DND-41 (cell line): ENCODE results near the gene MERTK.

Source experiments
- ATAC-seq: fragments of 200-7000 bp; cut with Tn5 transposase; 3 replicates; pipeline ENCODE4 v1.9.1; 2021; ENCODE audit warnings: low read depth; ENCODE audit not compliant: insufficient read depth
- DNase-seq: peaks from one replicate; pipeline ENCODE4 v3.0.0-alpha.2; 2020
- H2AFZ ChIP-seq: 2 replicates; pipeline ENCODE4 v1.6.0; 2012; ENCODE audit warnings: low read depth, low read length
- H3K27ac ChIP-seq: 2 replicates; pipeline ENCODE4 v1.5.1; 2012; ENCODE audit warnings: low read length, inconsistent platforms
- H3K27me3 ChIP-seq: fragments of 200-600 bp; sonication (generic); 2 replicates; pipeline ENCODE4 v1.6.0; 2012; ENCODE audit warnings: low read length, mild to moderate bottlenecking, inconsistent platforms; ENCODE audit not compliant: insufficient read depth, poor library complexity
- H3K36me3 ChIP-seq: 2 replicates; pipeline ENCODE4 v1.5.1; 2012; ENCODE audit warnings: low read length, inconsistent platforms; ENCODE audit not compliant: insufficient read depth
- H3K4me1 ChIP-seq: 2 replicates; pipeline ENCODE4 v1.5.1; 2012; ENCODE audit warnings: mild to moderate bottlenecking, low read length; ENCODE audit not compliant: insufficient read depth
- H3K4me2 ChIP-seq: 2 replicates; pipeline ENCODE4 v1.6.0; 2012; ENCODE audit warnings: mild to moderate bottlenecking, moderate library complexity, low read length, inconsistent platforms; ENCODE audit not compliant: insufficient read depth
- H3K4me3 ChIP-seq, 2 experiments: fragments of 200-600 bp in 1 of 2; shearing (Covaris generic) in 1 of 2; 2 replicates each; pipeline ENCODE4 v1.5.1; 2012 to 2016; ENCODE audit warnings: inconsistent platforms in 2 of 2, low read length in 2 of 2, mild to moderate bottlenecking in 2 of 2, low read depth in 1 of 2, moderate library complexity in 1 of 2
- H3K79me2 ChIP-seq: 2 replicates; pipeline ENCODE4 v1.6.0; 2012; ENCODE audit warnings: low read length, inconsistent platforms; ENCODE audit not compliant: insufficient read depth
- H3K9ac ChIP-seq: 2 replicates; pipeline ENCODE4 v1.6.0; 2012; ENCODE audit warnings: low read depth, mild to moderate bottlenecking, inconsistent platforms, low read length, moderate library complexity
- H3K9me3 ChIP-seq: 2 replicates; pipeline ENCODE4 v1.5.1; 2012; ENCODE audit warnings: low read length, moderate library complexity, mild to moderate bottlenecking, inconsistent platforms; ENCODE audit not compliant: insufficient read depth, severe bottlenecking
- H4K20me1 ChIP-seq: 2 replicates; pipeline ENCODE4 v1.6.0; 2012; ENCODE audit warnings: low read length; ENCODE audit not compliant: insufficient read depth
- CTCF ChIP-seq: IDR thresholded peaks from 2 replicates; pipeline ENCODE4 v1.5.1; 2012; ENCODE audit warnings: borderline replicate concordance, low read length, moderate library complexity, mild to moderate bottlenecking; ENCODE audit not compliant: poor library complexity, severe bottlenecking; ENCODE audit errors: extremely low read depth
- EZH2 ChIP-seq: IDR thresholded peaks from 3 replicates; pipeline ENCODE4 v1.6.1; 2012; ENCODE audit warnings: borderline replicate concordance, low read depth, mild to moderate bottlenecking, moderate library complexity, low read length, inconsistent platforms; ENCODE audit not compliant: severe bottlenecking

MERTK gene

DNA sequence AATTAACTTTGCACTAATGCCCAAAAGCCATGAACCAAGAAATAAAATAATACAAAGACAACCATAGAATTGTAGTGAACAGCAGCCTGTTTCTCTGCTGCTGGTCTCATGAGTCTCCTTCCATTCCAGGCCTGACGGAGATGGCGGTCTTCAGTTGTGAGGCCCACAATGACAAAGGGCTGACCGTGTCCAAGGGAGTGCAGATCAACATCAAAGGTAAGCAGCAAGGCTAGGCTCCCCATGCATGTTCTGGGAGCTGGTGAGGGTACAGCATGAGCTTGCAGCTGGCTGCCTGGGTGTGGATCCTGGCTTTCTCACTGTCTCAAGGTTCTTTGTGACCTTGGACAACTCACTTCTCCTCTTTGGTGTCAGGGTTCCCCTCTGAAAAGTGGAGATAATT lies 66.7 kb downstream of the MERTK start:
- H4K20me1 ChIP-seq = no peaks in the 10 kb centered on the region
- no peak for TF ChIP-seq EZH2
- no peaks in the 10 kb centered on the region for H3K27me3 ChIP-seq
- H3K9me3 ChIP-seq = no peaks in the 10 kb centered on the region
- no peaks in the 10 kb centered on the region for H3K4me1 ChIP-seq
- no peaks in the 10 kb centered on the region for H3K36me3 ChIP-seq
- no peaks in the 10 kb centered on the region for H3K79me2 ChIP-seq
- ATAC-seq (no peak), DNase-seq (no peak)
- no peak overlapping the region for H2AFZ ChIP-seq
- no peak overlapping the region for H3K9ac ChIP-seq
- no peak overlapping the region for H3K27ac ChIP-seq
- no peak overlapping the region for H3K4me3 ChIP-seq
- no peak overlapping the region for H3K4me2 ChIP-seq

DNA sequence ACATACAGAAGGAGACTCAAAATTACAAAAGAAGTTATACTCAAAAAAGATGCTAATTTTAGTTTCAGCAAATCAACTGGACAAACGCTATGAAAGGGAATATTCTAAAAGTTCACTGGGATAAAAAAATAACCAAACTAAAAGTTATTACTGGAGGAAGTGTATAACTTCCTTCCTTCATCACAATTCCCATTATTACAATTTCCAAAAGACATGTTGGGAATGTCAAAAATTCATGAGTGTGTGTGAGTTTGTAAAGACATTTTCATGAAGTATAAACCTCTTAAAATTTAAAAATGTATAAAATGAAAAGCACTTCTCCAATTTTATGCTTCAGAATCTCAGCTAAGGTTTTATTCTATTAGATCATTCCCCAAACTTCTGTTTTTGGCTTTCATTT lies 67.8 kb downstream of the MERTK start:
- ATAC-seq = no peak
- no peaks in the 10 kb centered on the region for H3K27me3 ChIP-seq
- no peaks in the 10 kb centered on the region for H3K9me3 ChIP-seq
- H3K27ac ChIP-seq = no peak overlapping the region
- TF ChIP-seq EZH2 (no peak), CTCF (no peak)
- H3K4me1 ChIP-seq = no peaks in the 10 kb centered on the region
- no peaks in the 10 kb centered on the region for H4K20me1 ChIP-seq
- no peaks in the 10 kb centered on the region for H3K79me2 ChIP-seq
- no peaks in the 10 kb centered on the region for H3K36me3 ChIP-seq
- no peak overlapping the region for H3K4me2 ChIP-seq
- H2AFZ ChIP-seq = no peak overlapping the region
- no peak overlapping the region for H3K9ac ChIP-seq
- no peak for DNase-seq
- H3K4me3 ChIP-seq = no peak overlapping the region

DNA sequence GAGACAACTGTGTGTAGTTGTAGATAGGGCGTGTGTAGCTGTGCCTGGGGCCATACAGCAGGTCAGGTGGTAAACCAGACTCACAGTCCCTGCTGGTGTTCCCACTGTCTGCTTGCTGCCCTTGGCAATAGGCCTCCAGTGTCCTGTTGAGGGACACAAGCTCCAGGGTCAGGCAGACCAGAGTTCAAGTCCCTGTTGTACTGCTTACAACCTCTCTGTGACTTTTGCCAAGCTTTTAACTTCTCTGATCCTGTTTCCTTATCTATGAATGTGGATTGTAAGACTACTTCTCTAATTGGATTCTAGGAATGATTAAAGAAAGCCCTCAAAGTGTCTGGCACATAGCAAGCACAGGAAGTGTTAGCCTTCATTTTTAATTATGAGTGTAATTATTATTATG lies 68.6 kb downstream of the MERTK start:
- no peaks in the 10 kb centered on the region for H3K9me3 ChIP-seq
- no peaks in the 10 kb centered on the region for H3K36me3 ChIP-seq
- H3K9ac ChIP-seq = no peak overlapping the region
- no peak for TF ChIP-seq CTCF
- TF ChIP-seq EZH2 = no peak
- H2AFZ ChIP-seq = no peak overlapping the region
- H3K79me2 ChIP-seq = no peaks in the 10 kb centered on the region
- no peak for ATAC-seq
- no peaks in the 10 kb centered on the region for H3K27me3 ChIP-seq
- no peaks in the 10 kb centered on the region for H3K4me1 ChIP-seq
- no peak overlapping the region for H3K4me2 ChIP-seq
- H4K20me1 ChIP-seq = no peaks in the 10 kb centered on the region
- H3K4me3 ChIP-seq = no peak overlapping the region
- 0 out of 2 replicates have a peak overlapping the region, but pooled peaks have one; percentile 3 for H3K27ac ChIP-seq
- no peak for DNase-seq

DNA sequence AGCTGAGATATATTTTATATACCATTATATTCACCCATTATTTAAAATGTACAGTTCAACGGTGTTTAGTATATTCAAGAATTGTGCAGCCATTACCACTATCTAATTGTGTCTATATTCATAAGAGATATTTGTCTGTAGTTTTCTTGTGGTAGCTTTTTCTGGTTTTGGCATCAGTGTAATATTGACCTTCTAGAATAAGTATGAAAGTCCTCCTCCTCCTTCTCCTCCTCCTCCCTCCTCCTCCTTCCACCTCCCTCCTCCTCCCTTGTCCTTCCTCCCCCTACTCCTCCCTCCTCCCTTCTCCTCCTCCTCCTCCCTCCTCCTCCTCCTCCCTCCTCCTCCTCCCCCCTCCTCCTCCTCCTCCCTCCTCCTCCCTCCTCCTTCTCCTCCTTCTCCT lies 72.0 kb downstream of the MERTK start:
- Histone ChIP-seq H3K4me3 (no peak overlapping the region), H3K27ac (no peak overlapping the region), H3K4me2 (no peak overlapping the region), H3K79me2 (no peaks in the 10 kb centered on the region), H3K9me3 (no peaks in the 10 kb centered on the region), H3K27me3 (no peaks in the 10 kb centered on the region), H3K4me1 (no peaks in the 10 kb centered on the region), H3K9ac (no peak overlapping the region), H2AFZ (no peak overlapping the region), H3K36me3 (no peaks in the 10 kb centered on the region), H4K20me1 (no peaks in the 10 kb centered on the region)
- TF ChIP-seq EZH2 (no peak), CTCF (no peak)
- DNase-seq (no peak), ATAC-seq (no peak)
